ENCODE results near the gene DDX11. TPM values are rescaled to one million over a fixed set of nuclear protein-coding genes. Genes with fewer than 3 reads are reported as not detected.
"Not testable (repeated sequence)": the region's sequence is repeated elsewhere in the genome, so short reads cannot be mapped to it uniquely, and the experiment has no call there.

DDX11 gene
- total RNA-seq, 1 experiment from 2014 or later = 136 TPM

- Histone ChIP-seq H3K9me2 (ENCODE audit: insufficient read depth) (no peaks in the 10 kb centered on the region), H3K36me3 (ENCODE audit: control insufficient read depth in 1 of 2, insufficient read depth in 2 of 2, low read length in 2 of 2) (no peaks in the 10 kb centered on the region), H3K9ac (ENCODE audit: low read length) (no peak overlapping the region), H3K4me1 (ENCODE audit: control insufficient read depth in 1 of 2, insufficient read depth in 2 of 2, low read length in 2 of 2) (peaks cover 4 to 9% of the 10 kb centered on the region in 2 experiments; a peak in 3 of 4 replicates), H2AFZ (ENCODE audit: low read depth, low read length, poor library complexity, severe bottlenecking) (no peak overlapping the region), H3K4me2 (ENCODE audit: low read length) (no peak overlapping the region), H3K4me3 (replicated peaks in 1 of 2; ENCODE audit: low read depth in 1 of 2, low read length in 2 of 2) (no peak overlapping the region), H3K79me2 (ENCODE audit: insufficient read depth, low read length) (no peaks in the 10 kb centered on the region), H4K20me1 (ENCODE audit: insufficient read depth) (no peaks in the 10 kb centered on the region), H3K27me3 (ENCODE audit: insufficient read depth, low read length) (no peaks in the 10 kb centered on the region), H3K9me3 (ENCODE audit: control insufficient read depth in 1 of 2, insufficient read depth in 1 of 2, low read depth in 1 of 2, low read length in 2 of 2) (no peaks in the 10 kb centered on the region), H3K27ac (ENCODE audit: low read depth, low read length) (no peak overlapping the region)
- DNase-seq (ENCODE audit: low read depth, low spot score) (no peak), ATAC-seq (no peak)
- ChIA-PET CTCF (no interaction called here), POLR2A (no interaction called here), RAD21 (ENCODE audit: low non-redundant PET in 1 of 2, low total read pairs in 2 of 2, uncharacterized antibody in 2 of 2, unreplicated experiment in 2 of 2) (no interaction called here)
- TF ChIP-seq JUND (IDR thresholded peaks at IDR 0.05) = no peak
- TF ChIP-seq MAX (IDR thresholded peaks at IDR 0.05) = no peak
- TF ChIP-seq YY1 (IDR thresholded peaks at IDR 0.05; ENCODE audit: extremely low read depth, insufficient replicate concordance, low read depth, low read length) = no peak
- TF ChIP-seq REST (IDR thresholded peaks at IDR 0.05; ENCODE audit: low read depth) = no peak
- TF ChIP-seq FOSL1 (IDR thresholded peaks at IDR 0.05; ENCODE audit: low read depth) = no peak
- no peak for TF ChIP-seq POLR2AphosphoS5 (IDR thresholded peaks at IDR 0.05; ENCODE audit: low read depth, low read length)
- TF ChIP-seq TCF7L2 (IDR thresholded peaks at IDR 0.05; ENCODE audit: borderline replicate concordance, extremely low read depth, insufficient read depth, insufficient read length) = no peak
- no peak for TF ChIP-seq SRF (IDR thresholded peaks at IDR 0.05; ENCODE audit: low read depth)
- TF ChIP-seq ZBTB33 (IDR thresholded peaks at IDR 0.05; ENCODE audit: extremely low read depth, insufficient replicate concordance, low read length) = no peak
- TF ChIP-seq CBX3 (IDR thresholded peaks at IDR 0.05; ENCODE audit: low read depth) = no peak
- no peak for TF ChIP-seq EZH2 (IDR thresholded peaks at IDR 0.05)
- no peak for TF ChIP-seq POLR2A (IDR thresholded peaks at IDR 0.05; ENCODE audit: borderline replicate concordance, extremely low read depth, insufficient read depth, insufficient read length)
- no peak for TF ChIP-seq ZFX (IDR thresholded peaks at IDR 0.05)
- no TSS peak for BruUV-seq (replicated peaks)
- intact Hi-C loops (cut with micrococcal nuclease) = loop anchor here (10.0 kb wide), 1 partner anchor 186 kb away; no protein-coding TSS in a partner anchor
These were observed 32.6 kb upstream of the DDX11 start for GRCh38 chr12:31041033-31041564.

- H3K36me3 ChIP-seq (ENCODE audit: control insufficient read depth in 1 of 2, insufficient read depth in 2 of 2, low read length in 2 of 2); H3K9me3 ChIP-seq (ENCODE audit: control insufficient read depth in 1 of 2, insufficient read depth in 1 of 2, low read depth in 1 of 2, low read length in 2 of 2); H4K20me1 ChIP-seq (ENCODE audit: insufficient read depth); POLR2A ChIA-PET; BruUV-seq (replicated peaks); H3K4me2 ChIP-seq (ENCODE audit: low read length); H3K4me3 ChIP-seq (replicated peaks in 1 of 2; ENCODE audit: low read depth in 1 of 2, low read length in 2 of 2); RAD21 ChIA-PET (ENCODE audit: low non-redundant PET in 1 of 2, low total read pairs in 2 of 2, uncharacterized antibody in 2 of 2, unreplicated experiment in 2 of 2); H3K27me3 ChIP-seq (ENCODE audit: insufficient read depth, low read length); CTCF ChIA-PET; DNase-seq (ENCODE audit: low read depth, low spot score); H3K27ac ChIP-seq (ENCODE audit: low read depth, low read length); H3K4me1 ChIP-seq (ENCODE audit: control insufficient read depth in 1 of 2, insufficient read depth in 2 of 2, low read length in 2 of 2); H3K9me2 ChIP-seq (ENCODE audit: insufficient read depth); H3K9ac ChIP-seq (ENCODE audit: low read length); ATAC-seq; H2AFZ ChIP-seq (ENCODE audit: low read depth, low read length, poor library complexity, severe bottlenecking); H3K79me2 ChIP-seq (ENCODE audit: insufficient read depth, low read length): not testable (repeated sequence)
- intact Hi-C loops (cut with micrococcal nuclease) = loop anchor here (10.0 kb wide), 1 partner anchor 85 kb away; no protein-coding TSS in a partner anchor
These were observed 23.5 kb upstream of the DDX11 start for GRCh38 chr12:31050143-31050542.
